SJSA1 (cell line): Measurements from ENCODE around the gene PRDM16. TPM values are rescaled to one million over a fixed set of nuclear protein-coding genes. Genes with fewer than 3 reads are reported as not detected.

Experiments used
- DNase-seq, 2 experiments: peaks; one replicate each; pipeline ENCODE4 v3.0.0-alpha.2; 2015 to 2020; ENCODE audit warnings: low spot score in 2 of 2, low read depth in 1 of 2
- H3K27ac ChIP-seq: fragments of 250-450 bp; sonication (Bioruptor Pico); 2 replicates; pipeline ENCODE4 v1.5.1; 2020; ENCODE audit warnings: mild to moderate bottlenecking, moderate library complexity
- H3K27me3 ChIP-seq: fragments of 250-450 bp; sonication (Bioruptor Pico); replicated peaks from 2 replicates; pipeline ENCODE4 v1.5.1; 2020; ENCODE audit warnings: mild to moderate bottlenecking, moderate library complexity
- H3K36me3 ChIP-seq: fragments of 250-450 bp; sonication (Bioruptor Pico); 2 replicates; pipeline ENCODE4 v1.5.1; 2020; ENCODE audit warnings: mild to moderate bottlenecking
- H3K4me1 ChIP-seq: fragments of 250-450 bp; sonication (Bioruptor Pico); replicated peaks from 2 replicates; pipeline ENCODE4 v1.6.1; 2021; ENCODE audit warnings: mild to moderate bottlenecking
- H3K4me3 ChIP-seq: fragments of 250-450 bp; sonication (Bioruptor Pico); 2 replicates; pipeline ENCODE4 v1.5.1; 2020; ENCODE audit warnings: mild to moderate bottlenecking
- H3K9me3 ChIP-seq: fragments of 250-450 bp; sonication (Bioruptor Pico); replicated peaks from 2 replicates; pipeline ENCODE4 v1.5.1; 2020; ENCODE audit warnings: mild to moderate bottlenecking
- total RNA-seq: library from RNA; depleted of rRNA; stranded (reverse); fragments of >200 nt; shearing (Covaris generic); gene quantifications from 2 replicates; pipeline ENCODE4 v1.2.3, GENCODE V29; 2014

The PRDM16 gene
- total RNA-seq, 1 experiment from 2014 or later, result 0.05 TPM

DNA sequence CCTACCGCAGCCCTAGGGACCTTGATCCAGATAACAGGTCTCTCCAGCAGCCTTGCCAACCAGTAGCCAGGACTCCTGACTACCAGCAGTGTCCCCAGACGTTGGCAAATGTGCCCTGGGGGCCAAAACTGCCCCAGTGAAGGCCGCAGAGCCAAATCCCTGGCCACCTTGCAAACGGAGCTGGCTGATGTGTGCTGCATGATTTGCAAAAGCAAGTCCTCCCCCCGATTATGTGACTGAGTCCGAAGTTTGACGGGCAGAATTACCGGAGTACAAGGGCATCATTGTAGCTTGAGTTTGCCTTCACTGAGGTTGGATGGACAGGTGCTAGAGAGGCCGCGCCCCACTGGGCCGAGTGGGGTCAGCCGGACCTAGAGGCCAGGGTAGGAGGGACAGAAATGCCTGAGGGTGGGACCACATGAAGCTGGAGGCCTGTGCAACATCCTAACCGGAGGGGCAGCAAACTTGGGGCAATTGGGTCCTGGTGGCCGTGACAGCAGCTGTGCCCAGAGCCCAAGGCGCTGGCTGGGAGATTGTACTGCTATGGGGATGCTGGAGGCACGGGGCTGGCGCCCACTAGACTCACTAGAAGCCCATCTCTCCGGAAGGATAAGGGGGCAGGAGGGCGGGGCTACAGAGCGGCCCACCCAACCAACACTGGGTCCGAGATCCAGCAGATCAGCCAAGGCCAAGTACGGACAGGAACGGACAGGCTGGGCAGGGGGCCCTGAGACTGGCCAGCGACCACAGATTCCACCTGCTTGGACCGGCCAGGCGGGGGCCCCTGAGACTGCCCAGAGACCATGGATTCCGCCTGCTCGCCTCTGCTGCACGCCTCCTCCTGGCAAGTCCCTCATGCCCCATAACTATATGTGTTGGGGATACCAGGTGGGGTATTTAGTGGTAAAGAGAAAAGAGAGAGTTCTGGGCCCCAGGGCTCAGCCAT lies 388.2 kb downstream of the PRDM16 start:
- no peak overlapping the region for H3K27ac ChIP-seq
- peaks cover 59% of the 10 kb centered on the region for H3K4me1 ChIP-seq
- no peaks in the 10 kb centered on the region for H3K27me3 ChIP-seq
- no peak for DNase-seq
- H3K9me3 ChIP-seq, result no peaks in the 10 kb centered on the region
- H3K4me3 ChIP-seq, result no peak overlapping the region
- no peaks in the 10 kb centered on the region for H3K36me3 ChIP-seq

DNA sequence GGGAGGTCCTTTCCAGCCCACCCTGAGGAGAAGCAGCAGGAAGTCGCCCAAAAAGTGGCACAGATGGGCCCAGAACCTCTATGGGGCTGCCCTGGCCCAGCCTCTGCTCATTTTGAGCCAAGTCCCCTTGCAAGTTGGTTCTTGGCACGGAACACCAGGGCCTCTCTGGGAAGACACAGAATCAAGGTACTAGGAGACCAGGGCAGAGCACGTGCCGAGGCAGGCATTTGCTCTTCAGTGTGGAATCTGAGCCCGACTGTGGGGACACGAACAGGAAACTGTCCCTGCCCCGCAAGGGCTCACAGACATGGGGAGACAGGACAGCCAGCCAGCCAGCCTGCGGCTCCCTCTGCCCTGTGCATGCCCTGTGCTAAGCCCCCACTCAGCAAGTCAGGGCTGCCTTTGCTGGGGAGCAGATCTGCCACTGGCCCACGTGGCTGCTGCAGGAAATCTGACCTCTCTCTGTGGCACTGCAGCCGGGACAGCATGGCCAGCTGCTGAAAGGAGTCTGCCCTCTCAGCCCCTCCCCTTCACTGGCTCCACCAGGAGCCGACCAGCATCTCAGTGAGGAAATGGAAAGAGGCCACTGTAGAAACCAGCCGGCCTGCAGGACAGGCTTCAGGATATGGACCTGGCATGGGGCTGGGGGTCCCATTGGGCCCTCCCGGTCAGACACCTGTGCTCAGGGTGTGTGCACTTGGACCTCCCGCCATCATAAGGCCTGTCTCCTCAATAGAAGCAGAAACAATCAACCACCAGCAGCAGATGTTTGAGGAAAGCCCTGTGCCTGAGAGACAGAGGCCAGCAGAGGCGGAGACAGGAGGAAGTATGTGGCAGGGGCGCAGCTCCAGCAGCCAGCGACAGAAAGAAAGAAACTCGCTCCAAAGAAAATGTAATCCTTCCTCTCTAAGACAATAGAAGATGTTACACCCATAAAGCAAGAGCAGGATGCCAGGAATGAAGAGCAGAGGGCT lies 389.2 kb downstream of the PRDM16 start:
- Histone ChIP-seq H3K27ac (no peak overlapping the region), H3K4me1 (peaks cover 59% of the 10 kb centered on the region), H3K4me3 (no peak overlapping the region), H3K27me3 (no peaks in the 10 kb centered on the region), H3K9me3 (no peaks in the 10 kb centered on the region), H3K36me3 (no peaks in the 10 kb centered on the region)
- DNase-seq, result no peak

- DNase-seq, result no peak
- H3K4me1 ChIP-seq, result peaks cover 50% of the 10 kb centered on the region
- H3K4me3 ChIP-seq, result no peak overlapping the region
- H3K36me3 ChIP-seq, result peaks cover 3% of the 10 kb centered on the region; the same call in 1 of the 2 replicates
- peak overlapping the region; percentile 72; the same call in 1 of the 2 replicates for H3K27ac ChIP-seq
- no peaks in the 10 kb centered on the region for H3K9me3 ChIP-seq
- no peaks in the 10 kb centered on the region for H3K27me3 ChIP-seq
These were observed 390.3 kb downstream of the PRDM16 start for GRCh38 chr1:3459051-3459908.

GRCh38 chr1:3459940-3460671 lies 391.1 kb downstream of the PRDM16 start:
- Histone ChIP-seq H3K36me3 (peaks cover 11% of the 10 kb centered on the region; the same call in 1 of the 2 replicates), H3K27me3 (no peaks in the 10 kb centered on the region), H3K27ac (peak overlapping the region; percentile 72), H3K9me3 (no peaks in the 10 kb centered on the region), H3K4me1 (peaks cover 41% of the 10 kb centered on the region), H3K4me3 (no peak overlapping the region)
- DNase-seq, result no peak

- Histone ChIP-seq H3K27me3 (no peaks in the 10 kb centered on the region), H3K9me3 (no peaks in the 10 kb centered on the region), H3K4me3 (no peak overlapping the region), H3K4me1 (peaks cover 38% of the 10 kb centered on the region), H3K36me3 (peaks cover 15% of the 10 kb centered on the region), H3K27ac (peak overlapping the region; percentile 72)
- DNase-seq, result peak; percentile 81 to 84
These were observed 391.7 kb downstream of the PRDM16 start for GRCh38 chr1:3460672-3461131.

DNA sequence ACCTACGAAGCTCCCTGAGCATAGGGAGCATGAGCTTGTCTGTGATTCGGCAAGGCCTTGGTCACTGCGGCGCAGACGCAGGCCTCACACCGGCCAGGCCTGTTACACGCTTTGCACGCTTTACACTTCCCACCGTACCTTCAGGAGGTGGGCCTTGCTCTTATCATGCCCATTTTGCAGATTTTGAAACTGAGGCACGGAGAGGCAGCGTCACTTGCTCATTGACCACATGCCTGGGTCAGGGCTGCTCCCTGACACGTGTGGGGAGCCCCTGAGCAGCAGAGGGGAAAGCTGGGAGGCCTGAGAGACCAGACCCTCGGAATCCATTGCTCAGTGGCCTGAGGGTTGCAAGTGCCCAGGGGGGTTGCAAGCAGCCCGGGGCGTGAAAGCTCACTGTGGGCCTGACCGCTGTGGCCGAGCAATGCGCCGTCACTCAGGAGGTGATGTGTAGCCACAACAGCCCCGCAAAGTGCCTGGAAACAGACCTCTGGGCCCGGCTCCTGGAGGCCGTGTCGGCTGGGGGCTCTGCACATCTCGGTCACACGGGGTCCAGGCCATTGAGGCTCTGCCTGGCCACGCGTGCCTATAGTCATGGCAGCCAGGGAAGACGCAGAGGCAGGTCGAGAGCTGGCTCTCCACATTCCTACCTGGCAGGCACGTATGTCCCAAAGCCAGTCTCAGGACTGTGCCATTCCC lies 392.4 kb downstream of the PRDM16 start:
- peak overlapping the region; percentile 72 for H3K27ac ChIP-seq
- peaks cover 42% of the 10 kb centered on the region for H3K4me1 ChIP-seq
- no peak overlapping the region for H3K4me3 ChIP-seq
- H3K27me3 ChIP-seq, result no peaks in the 10 kb centered on the region
- DNase-seq, result no peak
- H3K36me3 ChIP-seq, result peaks cover 22% of the 10 kb centered on the region
- no peaks in the 10 kb centered on the region for H3K9me3 ChIP-seq

DNA sequence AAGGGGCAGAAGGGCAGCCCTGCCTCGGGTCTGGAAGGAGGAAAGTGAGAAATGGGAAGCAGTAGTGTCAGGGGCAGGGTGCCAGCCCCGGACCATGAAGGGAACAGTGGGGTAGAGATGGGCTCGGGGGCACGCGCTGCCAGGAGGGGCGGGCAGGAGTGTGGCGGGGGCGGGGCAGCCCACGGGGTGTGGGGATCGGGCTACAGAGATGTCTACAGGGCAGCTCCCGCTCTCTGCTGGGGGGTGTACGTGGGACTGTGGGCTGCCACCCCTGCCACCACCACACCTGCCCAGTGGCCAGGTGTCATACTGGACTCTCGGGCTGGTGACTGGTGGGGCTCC lies 392.9 kb downstream of the PRDM16 start:
- Histone ChIP-seq H3K27ac (no peak overlapping the region; the same call in 1 of the 2 replicates), H3K27me3 (no peaks in the 10 kb centered on the region), H3K9me3 (no peaks in the 10 kb centered on the region), H3K4me3 (no peak overlapping the region), H3K4me1 (peaks cover 47% of the 10 kb centered on the region), H3K36me3 (peaks cover 27% of the 10 kb centered on the region)
- no peak for DNase-seq

DNA sequence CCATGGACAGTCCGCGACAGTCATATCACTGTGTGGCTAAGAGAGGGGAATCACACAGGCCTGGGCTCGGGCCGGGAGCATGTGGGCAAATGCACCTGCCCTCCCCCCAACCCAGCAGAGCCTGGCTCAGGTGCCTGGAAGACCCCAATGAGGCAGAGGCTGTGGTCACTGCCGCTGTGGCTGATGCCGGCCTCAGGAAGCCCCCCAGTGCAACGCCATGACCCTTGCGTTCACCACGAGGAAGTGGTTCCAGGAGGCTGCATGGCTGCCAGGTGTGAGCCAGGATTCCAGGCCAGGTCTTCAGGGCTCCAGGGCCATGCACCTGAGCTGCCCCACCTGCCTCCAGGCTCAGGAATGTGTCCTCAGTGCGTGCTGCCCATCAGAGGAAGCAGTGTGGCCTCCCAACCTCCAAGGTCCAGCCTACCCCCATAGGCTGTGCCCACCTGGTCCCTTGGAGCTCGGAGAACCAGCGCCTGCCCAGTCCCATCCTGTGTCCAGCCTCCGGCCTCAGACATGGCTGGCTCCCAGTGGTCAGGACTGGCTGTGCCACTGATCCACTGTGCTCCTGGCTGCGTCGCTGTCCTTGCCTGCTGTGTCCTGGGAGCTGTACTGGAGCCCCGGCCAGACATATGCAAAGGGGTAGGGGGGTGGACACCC lies 393.5 kb downstream of the PRDM16 start:
- Histone ChIP-seq H3K27me3 (no peaks in the 10 kb centered on the region), H3K27ac (no peak overlapping the region), H3K36me3 (peaks cover 33% of the 10 kb centered on the region), H3K9me3 (no peaks in the 10 kb centered on the region), H3K4me3 (no peak overlapping the region), H3K4me1 (peaks cover 53% of the 10 kb centered on the region)
- no peak for DNase-seq

GRCh38 chr1:3463013-3463385 lies 394.0 kb downstream of the PRDM16 start:
- peaks cover 38% of the 10 kb centered on the region for H3K36me3 ChIP-seq
- no peaks in the 10 kb centered on the region for H3K9me3 ChIP-seq
- no peaks in the 10 kb centered on the region for H3K27me3 ChIP-seq
- H3K4me1 ChIP-seq, result peaks cover 56% of the 10 kb centered on the region
- no peak for DNase-seq
- no peak overlapping the region for H3K27ac ChIP-seq
- no peak overlapping the region for H3K4me3 ChIP-seq

DNA sequence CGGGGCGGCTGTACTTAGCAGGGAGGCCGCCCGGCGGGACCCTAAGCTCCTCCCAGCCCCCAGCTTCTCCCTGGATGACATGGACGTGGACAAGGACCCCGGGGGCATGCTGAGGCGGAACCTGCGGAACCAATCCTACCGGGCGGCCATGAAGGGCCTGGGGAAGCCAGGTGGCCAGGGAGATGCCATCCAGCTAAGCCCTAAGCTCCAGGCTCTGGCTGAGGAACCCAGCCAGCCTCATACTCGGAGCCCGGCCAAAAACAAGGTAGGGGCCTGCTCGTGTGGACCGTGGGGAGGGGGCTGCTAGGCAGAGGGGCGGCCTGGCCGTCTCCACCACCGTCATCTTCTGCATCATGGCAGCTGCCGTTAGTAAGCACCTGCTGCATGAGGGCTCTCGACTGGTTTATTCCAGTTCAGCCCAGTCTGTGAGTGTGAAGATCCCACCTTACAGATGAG lies 394.4 kb downstream of the PRDM16 start:
- H3K27me3 ChIP-seq, result no peaks in the 10 kb centered on the region

GRCh38 chr1:3463891-3464648 lies 395.1 kb downstream of the PRDM16 start:
- Histone ChIP-seq H3K27me3 (no peaks in the 10 kb centered on the region), H3K36me3 (peaks cover 42% of the 10 kb centered on the region), H3K4me1 (peaks cover 56% of the 10 kb centered on the region), H3K27ac (no peak overlapping the region), H3K9me3 (no peaks in the 10 kb centered on the region), H3K4me3 (no peak overlapping the region)
- DNase-seq, result no peak

More for the DNA sequence above, 394.4 kb downstream of the PRDM16 start:
- Histone ChIP-seq H3K36me3 (peaks cover 39% of the 10 kb centered on the region), H3K4me1 (peaks cover 56% of the 10 kb centered on the region), H3K9me3 (no peaks in the 10 kb centered on the region), H3K4me3 (no peak overlapping the region), H3K27ac (no peak overlapping the region)
- no peak for DNase-seq
